AG10803 (cell line): ENCODE results near the gene AGBL1.
A peak's percentile ranks its signal among the peaks of the same experiment; 100 is the strongest.

ENCODE experiments used
- DNase-seq: peaks from one replicate; pipeline ENCODE4 v3.0.0; 2010; ENCODE audit warnings: low read depth
- H3K4me3 ChIP-seq: 2 replicates; pipeline ENCODE4 v1.5.1; 2011; ENCODE audit warnings: mild to moderate bottlenecking, low read length, control low read depth
- TF ChIP-seq, protein P1 (sequence below): conservative IDR thresholded peaks from 2 replicates; pipeline ENCODE4 v1.5.1; 2011; ENCODE audit warnings: mild to moderate bottlenecking, low read length, control low read depth, inconsistent platforms

Gene AGBL1

DNA sequence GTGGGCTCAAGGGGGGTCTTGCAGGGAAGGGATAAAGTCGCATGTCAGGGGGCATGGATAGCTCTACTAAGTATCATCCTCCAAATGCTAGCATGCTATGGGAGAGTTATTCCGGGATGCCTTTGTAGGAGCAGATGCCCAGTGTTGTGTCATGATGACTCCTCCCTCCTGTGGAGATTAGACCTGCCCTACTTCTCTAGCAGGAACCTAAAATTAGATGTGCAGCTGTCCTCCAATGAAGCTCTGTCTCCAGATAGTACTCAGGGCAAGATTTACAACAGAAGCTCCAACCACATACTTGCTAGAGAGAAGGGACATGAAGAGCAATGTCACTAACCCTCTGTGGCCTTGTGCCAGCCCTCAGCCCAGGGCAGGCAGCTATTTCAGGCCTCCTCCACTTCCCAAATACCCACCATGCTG lies 82.5 kb downstream of the AGBL1 start:
- no peak overlapping the region for H3K4me3 ChIP-seq
- TF ChIP-seq, protein P1, sequence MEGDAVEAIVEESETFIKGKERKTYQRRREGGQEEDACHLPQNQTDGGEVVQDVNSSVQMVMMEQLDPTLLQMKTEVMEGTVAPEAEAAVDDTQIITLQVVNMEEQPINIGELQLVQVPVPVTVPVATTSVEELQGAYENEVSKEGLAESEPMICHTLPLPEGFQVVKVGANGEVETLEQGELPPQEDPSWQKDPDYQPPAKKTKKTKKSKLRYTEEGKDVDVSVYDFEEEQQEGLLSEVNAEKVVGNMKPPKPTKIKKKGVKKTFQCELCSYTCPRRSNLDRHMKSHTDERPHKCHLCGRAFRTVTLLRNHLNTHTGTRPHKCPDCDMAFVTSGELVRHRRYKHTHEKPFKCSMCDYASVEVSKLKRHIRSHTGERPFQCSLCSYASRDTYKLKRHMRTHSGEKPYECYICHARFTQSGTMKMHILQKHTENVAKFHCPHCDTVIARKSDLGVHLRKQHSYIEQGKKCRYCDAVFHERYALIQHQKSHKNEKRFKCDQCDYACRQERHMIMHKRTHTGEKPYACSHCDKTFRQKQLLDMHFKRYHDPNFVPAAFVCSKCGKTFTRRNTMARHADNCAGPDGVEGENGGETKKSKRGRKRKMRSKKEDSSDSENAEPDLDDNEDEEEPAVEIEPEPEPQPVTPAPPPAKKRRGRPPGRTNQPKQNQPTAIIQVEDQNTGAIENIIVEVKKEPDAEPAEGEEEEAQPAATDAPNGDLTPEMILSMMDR, result no peak
- no peak for DNase-seq

DNA sequence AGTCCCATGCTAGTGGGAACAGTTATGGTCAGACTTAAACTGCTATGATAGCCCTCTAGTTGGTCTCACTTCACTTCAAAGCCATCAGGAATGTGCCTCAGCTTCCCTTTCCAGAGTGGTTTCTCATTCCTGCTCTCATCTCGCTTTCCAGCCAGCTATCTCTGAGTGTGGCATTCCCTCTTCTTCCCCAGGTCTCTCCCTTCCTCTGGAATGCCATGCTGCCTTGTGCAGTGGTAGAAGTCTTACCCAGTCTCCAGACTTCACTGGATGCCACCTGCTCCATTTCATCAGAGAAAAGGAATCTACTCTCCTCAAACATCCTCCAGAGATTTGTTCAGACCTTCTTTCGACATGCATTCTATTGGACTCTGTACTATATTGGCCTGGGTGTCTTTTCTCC lies 83.0 kb downstream of the AGBL1 start:
- no peak overlapping the region for H3K4me3 ChIP-seq
- TF ChIP-seq, protein P1, result no peak
- no peak for DNase-seq

DNA sequence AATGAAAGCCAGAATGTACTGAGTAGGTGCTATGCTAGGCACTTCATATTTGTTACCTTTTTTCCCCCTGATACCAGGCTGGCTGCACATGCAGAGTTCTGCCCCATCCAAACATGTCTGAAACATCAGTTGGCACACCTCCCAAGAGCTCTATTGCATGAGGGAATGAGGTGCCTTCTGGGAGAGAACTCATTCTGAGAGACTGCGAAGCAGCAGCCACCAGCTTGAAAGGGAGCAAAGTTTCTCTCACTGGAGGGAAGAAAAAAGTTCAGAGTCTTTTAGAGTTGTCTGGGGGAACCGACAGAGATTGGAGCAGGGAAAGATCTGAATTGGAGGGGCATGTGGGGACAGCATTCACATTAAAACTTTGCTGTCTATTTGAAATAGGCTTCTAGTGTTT lies 84.1 kb downstream of the AGBL1 start:
- DNase-seq, result peak; percentile 28
- no peak overlapping the region for H3K4me3 ChIP-seq
- TF ChIP-seq, protein P1, result no peak

DNA sequence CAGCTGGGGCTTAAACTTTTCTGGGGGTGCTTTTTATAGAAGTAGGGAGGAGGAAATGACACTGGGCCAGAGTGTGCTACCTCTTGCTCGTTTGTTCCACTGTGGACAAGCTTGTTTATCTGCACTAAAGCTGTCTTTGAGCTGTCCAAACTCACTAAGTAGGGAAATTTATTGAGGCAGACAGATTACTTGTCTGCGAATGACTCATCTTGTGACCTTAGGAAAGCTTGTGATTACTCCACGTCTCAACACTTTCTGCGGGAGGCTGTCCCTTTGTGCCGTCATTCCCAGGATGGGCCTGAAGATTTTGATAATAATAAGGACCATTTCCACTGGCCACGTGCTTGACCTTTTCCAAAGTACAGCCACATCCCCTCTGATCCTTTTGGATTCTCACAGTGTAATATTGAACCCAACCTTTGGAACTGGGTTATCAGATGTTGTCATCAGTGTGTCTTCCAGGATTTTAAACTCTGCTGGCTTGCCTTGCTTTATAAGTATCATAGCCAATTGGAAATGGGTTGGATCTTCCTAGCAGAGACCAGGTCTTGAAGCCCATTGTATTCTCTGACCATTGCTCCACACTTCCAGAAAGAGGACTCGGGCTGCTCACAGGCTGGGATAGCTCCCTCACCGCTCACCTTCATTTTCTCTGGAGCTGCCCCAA lies 84.7 kb downstream of the AGBL1 start:
- DNase-seq, result peak; percentile 31
- no peak overlapping the region for H3K4me3 ChIP-seq
- TF ChIP-seq, protein P1, result no peak

DNA sequence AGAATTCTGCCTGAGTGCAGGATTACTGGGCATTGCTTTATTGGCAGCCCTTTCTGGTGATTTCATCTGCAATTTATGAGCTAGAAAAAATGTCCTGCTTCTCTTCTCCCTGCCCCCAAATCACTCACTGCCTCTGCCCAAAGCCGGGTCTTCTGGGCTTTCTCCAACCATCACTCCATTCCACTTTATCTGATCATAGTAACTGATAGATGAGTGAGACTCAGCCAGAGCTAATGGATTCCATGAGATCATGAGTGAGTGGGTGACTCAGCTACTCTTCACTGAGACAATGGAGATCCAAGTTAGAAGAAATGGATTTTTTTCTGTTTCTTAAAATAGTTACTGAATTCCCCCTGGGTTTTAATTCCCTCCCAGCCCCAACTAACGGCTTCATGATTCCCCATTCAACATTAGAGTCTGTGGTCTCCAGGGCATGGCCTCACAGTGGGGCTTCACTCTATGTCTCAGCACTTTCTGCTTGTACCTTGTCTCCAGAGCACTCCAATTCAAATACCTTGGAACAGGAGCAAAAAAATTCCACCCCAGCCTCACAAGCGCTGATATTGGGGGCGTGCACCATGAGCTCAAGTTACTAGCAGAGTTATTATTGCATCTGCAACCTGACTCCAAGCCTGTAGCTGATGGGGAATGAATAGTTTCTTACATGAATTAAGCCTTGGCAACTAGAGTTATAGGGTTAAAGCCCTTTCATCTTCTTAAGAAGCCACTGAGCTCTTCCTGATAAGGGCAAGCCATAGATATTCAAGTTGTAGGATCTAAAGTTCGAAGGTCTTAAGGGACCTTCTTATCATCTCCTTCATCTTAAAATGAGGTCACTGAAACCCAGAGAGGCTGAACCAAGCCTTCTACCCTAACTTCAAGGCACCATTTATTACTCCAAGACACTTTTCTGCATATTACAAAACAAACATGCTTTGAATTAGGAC lies 85.9 kb downstream of the AGBL1 start:
- TF ChIP-seq, protein P1, result no peak
- H3K4me3 ChIP-seq, result no peak overlapping the region
- DNase-seq, result peak; percentile 1

DNA sequence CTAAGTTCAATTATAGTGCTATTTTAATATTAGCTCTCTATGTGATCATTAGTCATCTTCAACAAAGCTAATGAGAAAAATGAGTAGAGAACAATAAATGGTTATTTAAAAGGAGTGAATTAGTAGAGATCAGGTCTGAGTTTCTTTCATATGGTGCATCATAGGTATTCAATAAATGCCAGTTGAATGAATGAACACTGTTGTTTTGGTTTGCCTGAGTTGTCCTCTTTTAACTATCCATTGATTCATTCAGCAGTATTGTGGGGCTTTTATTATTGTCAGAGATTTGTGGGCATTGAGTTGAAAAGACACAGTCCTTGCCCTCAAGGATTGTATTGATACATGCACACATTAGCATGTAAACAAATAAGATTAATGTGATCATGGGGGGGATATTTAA lies 88.2 kb downstream of the AGBL1 start:
- no peak overlapping the region for H3K4me3 ChIP-seq
- TF ChIP-seq, protein P1, result no peak
- DNase-seq, result no peak
